AG04450 (cell line): ENCODE results near the gene CCR7. TPM values are rescaled to one million over a fixed set of nuclear protein-coding genes. Genes with fewer than 3 reads are reported as not detected.
A peak's percentile ranks its signal among the peaks of the same experiment; 100 is the strongest.

Source experiments
- CTCF ChIA-PET: fragments of 300-600, 350-600 bp; formaldehyde crosslinking; extraction: SDS; loops from one replicate; lab custom pipeline; 2022; ENCODE audit warnings: antibody characterized with exemption, inconsistent platforms; lab: Charles Lee
- POLR2A ChIA-PET: fragments of 350-600 bp; formaldehyde crosslinking; extraction: SDS; loops from one replicate; lab custom pipeline; 2021; ENCODE audit warnings: antibody characterized with exemption, inconsistent platforms; lab: Yijun Ruan, JAX
- DNase-seq: peaks from one replicate; pipeline ENCODE4 v3.0.0-alpha.2; 2011; ENCODE audit warnings: low read depth, low spot score
- H3K27ac ChIP-seq: one replicate; pipeline ENCODE4 v1.5.1; 2012; ENCODE audit warnings: low read depth, low read length, control low read depth
- H3K27me3 ChIP-seq: one replicate; pipeline ENCODE4 v1.6.0; 2012; ENCODE audit warnings: low read length; ENCODE audit not compliant: control insufficient read depth, insufficient read depth
- H3K4me3 ChIP-seq: 2 replicates; pipeline ENCODE4 v1.5.1; 2011; ENCODE audit warnings: mild to moderate bottlenecking, low read depth, low read length, control low read depth
- H3K9me3 ChIP-seq: 2 replicates; pipeline ENCODE4 v1.5.1; 2012; ENCODE audit warnings: low read length; ENCODE audit not compliant: control insufficient read depth, insufficient read depth
- CTCF ChIP-seq: IDR thresholded peaks from 2 replicates; pipeline ENCODE4 v1.5.1; 2011; ENCODE audit warnings: low read depth, low read length, control low read depth, inconsistent platforms
- polyA plus RNA-seq: library from polyadenylated mRNA; depleted of rRNA; stranded (reverse); fragments of >200 nt; gene quantifications from 2 replicates; pipeline ENCODE4 v1.2.3, GENCODE V29; 2011

The CCR7 gene
- polyA plus RNA-seq, 1 experiment = 0.22 TPM

- Histone ChIP-seq H3K4me3 (no peak overlapping the region), H3K27me3 (peaks cover 34% of the 10 kb centered on the region), H3K27ac (no peak overlapping the region), H3K9me3 (no peaks in the 10 kb centered on the region)
- ChIA-PET CTCF (interaction anchor here (7.7 kb wide), 1 partner anchor 26 kb away, joined by 174 read pairs; no protein-coding TSS in a partner anchor), POLR2A (no interaction called here)
- no peak for DNase-seq
- no peak for TF ChIP-seq CTCF
These were observed 1.8 kb downstream of the CCR7 start for GRCh38 chr17:40563220-40564052.

- H3K4me3 ChIP-seq = no peak overlapping the region
- no peak for DNase-seq
- no peaks in the 10 kb centered on the region for H3K9me3 ChIP-seq
- no peak overlapping the region for H3K27ac ChIP-seq
- TF ChIP-seq CTCF = no peak
- peaks cover 30% of the 10 kb centered on the region for H3K27me3 ChIP-seq
- POLR2A ChIA-PET = no interaction called here
- CTCF ChIA-PET = interaction anchor here (7.7 kb wide), 1 partner anchor 26 kb away, joined by 174 read pairs; no protein-coding TSS in a partner anchor
These were observed 2.4 kb downstream of the CCR7 start for GRCh38 chr17:40562838-40563219.

GRCh38 chr17:40561871-40562611 is 3.2 kb downstream of the CCR7 start:
- peaks cover 24% of the 10 kb centered on the region for H3K27me3 ChIP-seq
- H3K9me3 ChIP-seq = no peaks in the 10 kb centered on the region
- TF ChIP-seq CTCF = peak; percentile 28
- no peak overlapping the region for H3K27ac ChIP-seq
- CTCF ChIA-PET = interaction anchor here (0.6 to 7.7 kb wide), 5 partner anchors 13 to 156 kb away, joined by 3 to 174 read pairs (median 5); no protein-coding TSS in a partner anchor
- H3K4me3 ChIP-seq = no peak overlapping the region
- no peak for DNase-seq
- POLR2A ChIA-PET = no interaction called here

GRCh38 chr17:40561294-40561870 is 3.9 kb downstream of the CCR7 start:
- TF ChIP-seq CTCF = no peak
- H3K4me3 ChIP-seq = no peak overlapping the region
- ChIA-PET CTCF (interaction anchor here (0.7 to 7.7 kb wide), 16 partner anchors 10 to 344 kb away, joined by 3 to 174 read pairs (median 14); partner anchors contain the start of gene TOP2A), POLR2A (interaction anchor here (0.8 to 2.0 kb wide), 3 partner anchors 28 to 89 kb away, joined by 3 to 16 read pairs (median 7); no protein-coding TSS in a partner anchor)
- no peaks in the 10 kb centered on the region for H3K9me3 ChIP-seq
- DNase-seq = no peak
- peak overlapping the region; percentile 21 for H3K27ac ChIP-seq
- H3K27me3 ChIP-seq = peaks cover 24% of the 10 kb centered on the region
